ENCODE data around the gene GRIK2.

GRCh38 chr6:101961357-101961756 lies 567.8 kb downstream of the GRIK2 start:
- TF ChIP-seq, protein P1, sequence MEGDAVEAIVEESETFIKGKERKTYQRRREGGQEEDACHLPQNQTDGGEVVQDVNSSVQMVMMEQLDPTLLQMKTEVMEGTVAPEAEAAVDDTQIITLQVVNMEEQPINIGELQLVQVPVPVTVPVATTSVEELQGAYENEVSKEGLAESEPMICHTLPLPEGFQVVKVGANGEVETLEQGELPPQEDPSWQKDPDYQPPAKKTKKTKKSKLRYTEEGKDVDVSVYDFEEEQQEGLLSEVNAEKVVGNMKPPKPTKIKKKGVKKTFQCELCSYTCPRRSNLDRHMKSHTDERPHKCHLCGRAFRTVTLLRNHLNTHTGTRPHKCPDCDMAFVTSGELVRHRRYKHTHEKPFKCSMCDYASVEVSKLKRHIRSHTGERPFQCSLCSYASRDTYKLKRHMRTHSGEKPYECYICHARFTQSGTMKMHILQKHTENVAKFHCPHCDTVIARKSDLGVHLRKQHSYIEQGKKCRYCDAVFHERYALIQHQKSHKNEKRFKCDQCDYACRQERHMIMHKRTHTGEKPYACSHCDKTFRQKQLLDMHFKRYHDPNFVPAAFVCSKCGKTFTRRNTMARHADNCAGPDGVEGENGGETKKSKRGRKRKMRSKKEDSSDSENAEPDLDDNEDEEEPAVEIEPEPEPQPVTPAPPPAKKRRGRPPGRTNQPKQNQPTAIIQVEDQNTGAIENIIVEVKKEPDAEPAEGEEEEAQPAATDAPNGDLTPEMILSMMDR (IDR thresholded peaks at IDR 0.05): no peak
- TF ChIP-seq POLR2A (IDR thresholded peaks at IDR 0.05): no peak
- TF ChIP-seq POLR2AphosphoS5 (IDR thresholded peaks at IDR 0.05): no peak
- no peak for TF ChIP-seq EP300 (IDR thresholded peaks at IDR 0.05)
